Placental pericyte (primary cell): ENCODE data around the gene TLCD2. TPM values are rescaled to one million over a fixed set of nuclear protein-coding genes. Genes with fewer than 3 reads are reported as not detected.

Source experiments
- total RNA-seq: library from RNA; depleted of rRNA; stranded (reverse); fragments of >200 nt; gene quantifications from 2 replicates; pipeline ENCODE4 v1.2.3, GENCODE V29; 2012

The TLCD2 gene
- total RNA-seq: 1.0 and 5.3 TPM in 2 replicates

GRCh38 chr17:1709971-1710806 lies at the start of gene TLCD2:
Gene TLCD2 (minus strand): TSS chr17:1710377. CDS start chr17:1710242, 135 bp downstream.

GRCh38 chr17:1742371-1743087 lies 32.4 kb upstream of the TLCD2 start, which contains the start of gene SERPINF2:
Gene SERPINF2 (plus strand): TSS chr17:1742871. CDS start chr17:1744996, 2,125 bp downstream.

GRCh38 chr17:1724351-1724868 lies 14.2 kb upstream of the TLCD2 start, which contains the start of gene WDR81:
Gene WDR81 (plus strand): TSS chr17:1724704. CDS start chr17:1724960, 256 bp downstream.

GRCh38 chr17:1684378-1685189 lies 25.6 kb downstream of the TLCD2 start, which contains the start of gene PRPF8:
Gene PRPF8 (minus strand): TSS chr17:1684867. CDS start chr17:1684571, 296 bp downstream.

Other genes starting within 250 kb of the TLCD2 start
- 188 and 259 TPM in 2 replicates for gene MYO1C, start 217.7 kb downstream of the TLCD2 start, total RNA-seq
- gene INPP5K, start 193.8 kb downstream of the TLCD2 start, total RNA-seq: 25.6 and 46.2 TPM in 2 replicates
- 32.9 and 41.1 TPM in 2 replicates for gene PITPNA, start 147.6 kb downstream of the TLCD2 start, total RNA-seq
- gene SLC43A2, start 81.5 kb downstream of the TLCD2 start, total RNA-seq: 5.6 and 19.7 TPM in 2 replicates
- gene SCARF1, start 64.6 kb downstream of the TLCD2 start, total RNA-seq: 0.14 and 0.44 TPM in 2 replicates
- gene RILP, start 60.5 kb downstream of the TLCD2 start, total RNA-seq: 6.4 and 7.0 TPM in 2 replicates
- gene PRPF8, start 25.5 kb downstream of the TLCD2 start, total RNA-seq: 131 and 172 TPM in 2 replicates
- 40.7 and 58.0 TPM in 2 replicates for gene WDR81, start 14.3 kb upstream of the TLCD2 start, total RNA-seq
- 0.14 and 0.22 TPM in 2 replicates for gene SERPINF2, start 32.5 kb upstream of the TLCD2 start, total RNA-seq
- gene SERPINF1, start 51.7 kb upstream of the TLCD2 start, total RNA-seq: 83.2 and 490 TPM in 2 replicates
- 7.2 and 14.2 TPM in 2 replicates for gene SMYD4, start 119.5 kb upstream of the TLCD2 start, total RNA-seq
- 12.9 and 21.6 TPM in 2 replicates for gene RPA1, start 119.6 kb upstream of the TLCD2 start, total RNA-seq